ENCODE measurements around the gene MMP10.

The MMP10 gene

DNA sequence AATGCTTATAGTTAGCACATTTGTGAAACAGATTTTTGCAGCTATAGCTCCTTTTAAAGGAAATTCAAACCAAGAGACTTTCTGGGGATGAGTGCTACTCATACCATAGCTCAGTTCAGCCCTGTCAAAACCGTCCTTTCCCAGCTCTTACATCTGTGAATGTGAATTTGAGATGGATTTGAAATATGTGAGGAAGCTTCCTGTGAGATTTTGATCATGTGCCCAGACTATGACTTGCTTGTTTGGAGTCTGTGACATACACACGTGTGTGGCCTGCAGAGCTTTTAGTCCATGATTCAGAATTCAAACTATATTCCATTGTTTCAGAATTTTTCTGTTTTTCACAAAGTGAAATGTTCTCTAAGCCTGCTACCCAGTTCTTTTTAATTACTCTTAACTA, 21.9 kb upstream of the MMP10 start:
- Histone ChIP-seq H3K4me3 (no peak overlapping the region), H3K4me2 (no peak overlapping the region), H3K27me3 (no peaks in the 10 kb centered on the region), H4K20me1 (no peaks in the 10 kb centered on the region), H3K9ac (no peak overlapping the region), H3K4me1 (no peaks in the 10 kb centered on the region), H3K27ac (no peak overlapping the region), H3K36me3 (no peaks in the 10 kb centered on the region), H3K9me3 (no peaks in the 10 kb centered on the region)
- TF ChIP-seq Cebpa-rat (IDR thresholded peaks at IDR 0.05) = no peak

DNA sequence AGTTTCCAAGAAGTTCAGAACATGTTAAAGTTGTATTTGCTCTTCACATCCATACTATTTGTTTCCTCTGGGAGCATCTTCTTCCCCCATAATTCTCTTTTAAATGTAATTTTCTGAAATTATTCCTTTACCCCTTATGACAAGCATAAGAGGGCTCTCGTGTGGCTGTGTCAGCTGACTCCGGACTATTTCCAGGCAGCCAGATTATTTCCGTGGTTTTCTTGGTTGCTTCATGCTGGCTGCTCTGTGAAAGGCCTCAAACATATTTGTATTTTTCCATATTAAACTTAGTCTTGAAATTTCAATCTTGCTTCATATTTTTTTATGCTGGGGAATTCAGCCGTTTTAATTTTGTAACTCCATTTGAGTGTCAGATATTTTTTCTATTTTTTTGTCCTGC, 20.3 kb upstream of the MMP10 start:
- TF ChIP-seq Cebpa-rat (IDR thresholded peaks at IDR 0.05) = no peak
- Histone ChIP-seq H3K36me3 (no peaks in the 10 kb centered on the region), H3K27ac (no peak overlapping the region), H3K4me3 (no peak overlapping the region), H3K9ac (no peak overlapping the region), H3K4me2 (no peak overlapping the region), H3K4me1 (no peaks in the 10 kb centered on the region), H4K20me1 (no peaks in the 10 kb centered on the region), H3K9me3 (no peaks in the 10 kb centered on the region), H3K27me3 (no peaks in the 10 kb centered on the region)

DNA sequence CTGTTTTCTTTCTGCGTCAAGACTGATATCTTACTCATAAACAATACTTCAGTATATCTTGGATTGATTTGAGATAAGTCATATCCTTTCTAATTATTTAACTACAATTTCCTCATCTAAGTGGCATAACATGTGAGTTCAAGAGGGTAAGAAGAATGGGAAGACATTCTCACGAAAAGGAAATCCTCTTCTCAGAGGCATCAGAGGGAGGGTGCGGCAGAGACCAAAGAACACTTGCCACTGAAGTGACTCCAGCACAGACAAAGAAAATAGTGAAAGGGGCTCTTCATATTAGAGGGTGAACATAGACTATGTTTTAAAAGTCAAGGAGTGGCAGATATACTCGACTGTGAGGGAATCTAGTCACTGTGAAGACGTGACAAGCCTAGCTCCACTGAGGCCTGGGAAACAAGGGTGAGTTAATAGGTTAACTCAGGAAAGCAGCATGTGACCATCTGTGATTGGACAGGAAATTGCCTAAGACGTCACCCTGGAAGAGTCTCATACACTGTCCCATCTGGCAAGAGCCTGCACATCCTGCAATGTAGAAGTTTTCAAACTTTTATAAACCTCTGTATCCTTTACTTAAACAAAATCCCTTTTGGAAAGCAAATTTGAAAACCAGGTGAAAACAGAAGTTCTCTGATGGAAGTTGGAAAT, 19.4 kb upstream of the MMP10 start:
- Histone ChIP-seq H3K4me2 (no peak overlapping the region), H3K4me3 (no peak overlapping the region)
- no peak for TF ChIP-seq Cebpa-rat (IDR thresholded peaks at IDR 0.05)

DNA sequence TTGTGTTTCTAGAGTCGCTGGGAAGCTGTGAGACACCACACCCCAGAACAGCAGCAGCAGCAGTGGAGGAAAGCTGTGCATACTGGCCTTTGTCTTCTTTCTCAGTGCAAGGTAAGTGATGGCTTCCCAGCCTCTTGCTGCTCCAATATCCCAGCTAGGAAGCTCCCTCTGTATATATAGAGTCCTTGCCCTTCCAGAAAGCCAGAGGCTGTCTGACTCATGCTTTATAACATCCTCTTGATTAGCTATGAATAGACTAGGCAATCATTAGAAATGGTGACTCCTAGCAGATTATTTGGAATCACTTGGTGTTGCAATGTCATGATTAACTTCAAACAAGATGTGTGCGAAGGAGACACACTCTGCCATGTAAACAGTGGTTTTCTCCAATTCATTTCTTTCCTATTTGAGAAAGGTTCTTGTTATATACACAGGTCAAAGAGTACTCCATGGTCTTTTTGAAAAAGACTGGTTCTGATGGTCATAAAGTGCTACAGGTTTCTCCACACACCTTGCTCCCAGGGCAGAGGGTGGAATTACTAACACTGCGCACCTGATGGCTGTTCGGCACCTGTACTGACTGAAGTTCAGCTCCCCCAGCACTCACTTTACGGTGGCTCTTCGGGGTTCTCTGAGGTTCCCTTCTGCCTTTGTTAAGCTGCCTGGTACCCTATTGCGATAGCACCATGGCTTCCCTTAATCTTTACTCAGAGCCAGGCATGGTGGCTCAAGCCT, 17.8 kb upstream of the MMP10 start, which contains the start of gene MMP1:
MMP1 (minus strand) TSS at position 149 of the 735 bp plus-strand sequence; CDS start at position 81, 68 bp downstream.
- Histone ChIP-seq H3K27me3 (no peaks in the 10 kb centered on the region), H3K36me3 (no peaks in the 10 kb centered on the region), H3K4me1 (peaks cover 4% of the 10 kb centered on the region; the same call in 1 of the 2 replicates), H3K4me3 (no peak within 1 kb of the TSS), H3K4me2 (no peak within 1 kb of the TSS), H4K20me1 (no peaks in the 10 kb centered on the region), H3K27ac (no peak within 1 kb of the TSS), H3K9ac (no peak within 1 kb of the TSS), H3K9me3 (no peaks in the 10 kb centered on the region)
- no peak for TF ChIP-seq Cebpa-rat (IDR thresholded peaks at IDR 0.05)

More for the DNA sequence above, 19.4 kb upstream of the MMP10 start:
- Histone ChIP-seq H4K20me1 (no peaks in the 10 kb centered on the region), H3K27me3 (no peaks in the 10 kb centered on the region), H3K9ac (no peak overlapping the region), H3K27ac (no peak overlapping the region), H3K4me1 (no peaks in the 10 kb centered on the region), H3K9me3 (no peaks in the 10 kb centered on the region), H3K36me3 (no peaks in the 10 kb centered on the region)

DNA sequence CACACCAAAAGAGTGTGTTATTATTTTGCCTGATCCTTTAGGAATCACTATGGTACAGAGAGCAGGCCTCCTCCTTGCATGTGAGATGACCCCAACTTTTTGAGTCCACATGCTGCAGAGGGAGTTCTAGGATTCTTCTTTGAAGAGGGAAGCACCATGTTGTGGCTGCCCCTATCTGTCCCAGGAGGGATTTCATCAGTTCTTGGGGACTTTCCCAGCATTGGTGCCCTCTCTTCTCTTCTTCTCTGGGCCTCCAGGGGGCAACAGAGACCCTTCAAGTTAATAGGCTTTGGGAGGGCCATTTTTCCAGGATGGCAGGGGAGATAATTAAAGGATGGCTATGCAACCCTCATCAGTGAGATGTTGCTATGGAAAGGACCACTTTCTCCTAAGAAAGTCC, 14.0 kb upstream of the MMP10 start:
- no peaks in the 10 kb centered on the region for H3K27me3 ChIP-seq
- H3K36me3 ChIP-seq = no peaks in the 10 kb centered on the region
- no peaks in the 10 kb centered on the region for H3K9me3 ChIP-seq
- no peak for TF ChIP-seq Cebpa-rat (IDR thresholded peaks at IDR 0.05)
- H3K4me2 ChIP-seq = no peak overlapping the region
- no peaks in the 10 kb centered on the region for H4K20me1 ChIP-seq
- peaks cover 4% of the 10 kb centered on the region; the same call in 1 of the 2 replicates for H3K4me1 ChIP-seq
- no peak overlapping the region for H3K9ac ChIP-seq
- no peak overlapping the region for H3K4me3 ChIP-seq
- no peak overlapping the region for H3K27ac ChIP-seq

GRCh38 chr11:102793677-102794290, 13.4 kb upstream of the MMP10 start:
- H4K20me1 ChIP-seq = no peaks in the 10 kb centered on the region
- H3K36me3 ChIP-seq = no peaks in the 10 kb centered on the region
- H3K9ac ChIP-seq = no peak overlapping the region
- H3K9me3 ChIP-seq = no peaks in the 10 kb centered on the region
- no peaks in the 10 kb centered on the region for H3K27me3 ChIP-seq
- TF ChIP-seq Cebpa-rat (IDR thresholded peaks at IDR 0.05) = no peak
- no peak overlapping the region for H3K4me3 ChIP-seq
- no peak overlapping the region for H3K4me2 ChIP-seq
- peaks cover 4% of the 10 kb centered on the region; the same call in 1 of the 2 replicates for H3K4me1 ChIP-seq
- no peak overlapping the region for H3K27ac ChIP-seq

DNA sequence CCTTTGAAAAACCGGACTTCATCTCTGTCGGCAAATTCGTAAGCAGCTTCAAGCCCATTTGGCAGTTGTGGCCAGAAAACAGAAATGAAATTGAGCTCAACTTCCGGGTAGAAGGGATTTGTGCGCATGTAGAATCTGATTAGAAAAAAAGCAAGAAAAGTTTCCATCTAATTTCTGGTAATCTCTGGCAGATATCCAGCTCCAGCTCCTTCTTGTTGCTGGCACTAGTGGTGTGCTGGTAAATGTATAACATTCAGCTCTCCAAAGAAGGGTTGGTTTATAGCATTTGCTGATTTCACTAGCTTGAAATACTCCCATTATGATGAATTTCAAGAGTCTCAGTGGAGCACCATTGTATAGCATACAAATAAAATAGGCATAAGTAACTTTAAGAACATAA, 12.2 kb upstream of the MMP10 start:
- no peaks in the 10 kb centered on the region for H4K20me1 ChIP-seq
- H3K9me3 ChIP-seq = no peaks in the 10 kb centered on the region
- H3K36me3 ChIP-seq = no peaks in the 10 kb centered on the region
- H3K27ac ChIP-seq = no peak overlapping the region
- no peaks in the 10 kb centered on the region for H3K27me3 ChIP-seq
- no peak overlapping the region for H3K4me3 ChIP-seq
- no peak overlapping the region for H3K4me2 ChIP-seq
- no peak for TF ChIP-seq Cebpa-rat (IDR thresholded peaks at IDR 0.05)
- no peak overlapping the region for H3K9ac ChIP-seq
- peaks cover 4% of the 10 kb centered on the region; the same call in 1 of the 2 replicates for H3K4me1 ChIP-seq

- no peaks in the 10 kb centered on the region for H4K20me1 ChIP-seq
- no peak overlapping the region for H3K4me3 ChIP-seq
- no peak overlapping the region for H3K9ac ChIP-seq
- no peak overlapping the region for H3K4me2 ChIP-seq
- H3K27me3 ChIP-seq = no peaks in the 10 kb centered on the region
- H3K9me3 ChIP-seq = no peaks in the 10 kb centered on the region
- H3K4me1 ChIP-seq = peaks cover 4% of the 10 kb centered on the region; the same call in 1 of the 2 replicates
- no peaks in the 10 kb centered on the region for H3K36me3 ChIP-seq
- H3K27ac ChIP-seq = no peak overlapping the region
- no peak for TF ChIP-seq Cebpa-rat (IDR thresholded peaks at IDR 0.05)
Observed at GRCh38 chr11:102791271-102792036, 11.0 kb upstream of the MMP10 start.

GRCh38 chr11:102788334-102788995, 8.0 kb upstream of the MMP10 start:
- 0 out of 2 replicates have a peak, but pooled peaks cover 4% of the 10 kb centered on the region for H3K9me3 ChIP-seq
- H3K27ac ChIP-seq = no peak overlapping the region
- H3K4me3 ChIP-seq = no peak overlapping the region
- no peaks in the 10 kb centered on the region for H3K4me1 ChIP-seq
- H4K20me1 ChIP-seq = no peaks in the 10 kb centered on the region
- H3K4me2 ChIP-seq = no peak overlapping the region
- H3K9ac ChIP-seq = no peak overlapping the region
- H3K27me3 ChIP-seq = no peaks in the 10 kb centered on the region
- H3K36me3 ChIP-seq = no peaks in the 10 kb centered on the region
- no peak for TF ChIP-seq Cebpa-rat (IDR thresholded peaks at IDR 0.05)
